ENCODE data around the gene SSR1. TPM values are rescaled to one million over a fixed set of nuclear protein-coding genes. Genes with fewer than 3 reads are reported as not detected.
"Not testable (repeated sequence)": the region's sequence is repeated elsewhere in the genome, so short reads cannot be mapped to it uniquely, and the experiment has no call there.

The SSR1 gene
- 89.3 TPM for polyA plus RNA-seq (2012; ENCODE audit: low read depth, missing spikeins)

DNA sequence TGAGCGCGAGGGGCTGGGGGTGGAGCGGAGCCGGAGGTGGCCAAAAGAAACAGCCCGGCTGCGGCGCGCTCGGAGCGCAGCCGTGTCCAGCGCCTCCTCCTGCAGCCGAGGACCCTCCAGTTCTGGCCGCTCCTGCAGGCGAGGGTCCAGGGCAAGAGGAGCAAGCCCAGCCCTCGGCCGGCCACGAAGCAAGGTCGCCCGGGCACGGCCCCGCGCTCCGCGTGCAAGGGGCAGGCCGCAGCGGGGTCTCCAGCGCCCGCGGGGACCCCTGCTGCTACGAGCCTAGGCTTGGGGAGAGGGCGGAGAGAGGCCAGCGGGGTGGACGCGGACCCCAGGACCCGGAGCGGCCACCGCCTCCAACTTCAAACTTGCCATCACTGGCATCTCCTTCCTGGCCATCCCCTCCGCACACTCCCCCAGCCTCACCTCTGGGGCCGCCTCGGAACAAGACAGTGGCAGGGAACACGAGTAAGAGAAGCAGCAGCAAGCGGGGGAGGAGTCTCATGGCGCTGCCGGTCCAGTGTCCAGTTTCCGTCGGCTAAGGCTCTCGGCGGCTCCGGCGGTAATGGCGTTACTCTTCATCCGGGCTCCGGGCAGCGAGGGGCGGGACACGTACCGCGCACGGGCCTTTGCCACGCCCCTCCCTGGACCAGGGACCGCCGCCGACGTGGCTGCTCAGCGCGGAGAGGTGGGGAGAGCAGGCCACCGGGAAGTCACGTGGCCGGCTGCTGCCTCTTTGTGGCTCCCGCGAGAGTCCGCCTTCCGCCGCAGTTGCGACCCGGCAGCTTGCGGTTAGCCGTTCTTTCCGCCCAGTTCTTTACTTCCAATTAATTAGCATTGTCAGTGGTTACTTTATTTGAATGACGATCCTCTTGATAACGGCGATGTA, at the start of gene SSR1:
Gene SSR1, minus strand, starts transcription at position 584 of the 889 bp plus-strand sequence. Its CDS starts 79 bp downstream, at position 505.
- FAIRE-seq (peak; percentile 95), DNase-seq (ENCODE audit: insufficient read length, low spot score) (peak; percentile 98)
- TF ChIP-seq POLR2A (IDR thresholded peaks at IDR 0.05; ENCODE audit: low read depth, low read length) (peak; percentile 88), SPI1 (IDR thresholded peaks at IDR 0.05; ENCODE audit: low read depth, low read length) (no peak), TAF1 (IDR thresholded peaks at IDR 0.05; ENCODE audit: low read depth, low read length) (peak; percentile 90), PAX5 (IDR thresholded peaks at IDR 0.05; ENCODE audit: insufficient read depth, low read length, severe bottlenecking) (peak; percentile 74), POLR2AphosphoS5 (IDR thresholded peaks at IDR 0.05; ENCODE audit: low read depth, low read length) (peak; percentile 92), POU2F2 (IDR thresholded peaks at IDR 0.05; ENCODE audit: low read depth, low read length) (peak; percentile 55)

DNA sequence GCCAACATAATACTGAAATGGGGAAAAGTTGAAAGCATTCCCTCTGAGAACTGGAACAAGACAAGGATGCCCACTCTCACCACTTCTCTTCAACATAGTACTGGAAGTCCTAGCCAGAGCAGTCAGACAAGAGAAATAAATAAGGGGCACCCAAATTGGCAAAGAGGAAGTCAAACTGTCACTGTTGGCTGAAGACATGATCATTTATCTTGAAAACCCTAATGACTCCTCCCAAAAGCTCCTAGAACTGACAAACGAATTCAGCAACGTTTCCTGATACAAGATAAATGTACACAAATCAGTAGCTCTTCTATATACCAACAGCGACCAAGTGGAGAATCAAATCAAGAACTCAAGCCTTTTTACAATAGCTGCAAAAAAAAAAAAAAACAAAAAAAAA, 38.9 kb upstream of the SSR1 start:
- not testable (repeated sequence) for FAIRE-seq; DNase-seq (ENCODE audit: insufficient read length, low spot score)

DNA sequence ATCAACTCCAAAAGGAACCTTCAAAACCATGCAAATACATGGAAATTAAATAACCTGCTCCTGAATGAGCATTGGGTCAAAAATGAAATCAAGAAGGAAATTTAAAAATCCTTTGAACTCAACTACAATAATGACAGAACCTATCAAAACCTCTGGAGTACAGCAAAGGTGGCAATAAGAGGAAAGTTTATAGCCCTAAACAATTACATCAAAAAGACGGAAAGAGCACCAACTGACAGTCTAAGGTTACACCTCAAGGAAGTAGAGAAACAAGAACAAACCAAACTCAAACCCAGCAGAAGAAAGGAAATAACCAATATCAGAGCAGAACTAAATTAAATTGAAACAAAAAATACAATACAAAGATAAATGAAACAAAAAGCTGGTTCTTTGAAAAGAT, 37.6 kb upstream of the SSR1 start:
- FAIRE-seq; DNase-seq (ENCODE audit: insufficient read length, low spot score): not testable (repeated sequence)

DNA sequence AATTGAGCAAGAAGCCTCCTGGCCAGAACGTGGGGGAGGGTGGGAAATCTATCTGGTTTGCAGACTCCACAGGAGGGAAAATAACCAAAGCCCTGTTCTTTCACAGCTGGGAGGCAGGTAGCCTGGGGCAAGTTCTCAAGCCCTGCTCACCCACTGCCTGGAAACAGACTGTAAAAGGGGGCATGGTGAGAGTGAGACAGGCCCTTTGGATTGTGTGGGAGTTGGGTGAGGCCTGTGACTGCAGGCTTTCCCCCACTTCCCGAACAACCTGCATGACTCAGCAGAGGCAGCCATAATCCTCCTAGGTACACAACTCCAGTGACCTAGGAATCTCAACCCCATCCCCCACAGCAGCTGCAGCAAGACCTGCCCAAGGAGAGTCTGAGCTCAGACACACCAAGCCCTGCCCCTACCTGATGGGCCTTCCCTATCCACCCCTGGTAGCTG, 34.6 kb upstream of the SSR1 start:
- FAIRE-seq; DNase-seq (ENCODE audit: insufficient read length, low spot score): not testable (repeated sequence)

DNA sequence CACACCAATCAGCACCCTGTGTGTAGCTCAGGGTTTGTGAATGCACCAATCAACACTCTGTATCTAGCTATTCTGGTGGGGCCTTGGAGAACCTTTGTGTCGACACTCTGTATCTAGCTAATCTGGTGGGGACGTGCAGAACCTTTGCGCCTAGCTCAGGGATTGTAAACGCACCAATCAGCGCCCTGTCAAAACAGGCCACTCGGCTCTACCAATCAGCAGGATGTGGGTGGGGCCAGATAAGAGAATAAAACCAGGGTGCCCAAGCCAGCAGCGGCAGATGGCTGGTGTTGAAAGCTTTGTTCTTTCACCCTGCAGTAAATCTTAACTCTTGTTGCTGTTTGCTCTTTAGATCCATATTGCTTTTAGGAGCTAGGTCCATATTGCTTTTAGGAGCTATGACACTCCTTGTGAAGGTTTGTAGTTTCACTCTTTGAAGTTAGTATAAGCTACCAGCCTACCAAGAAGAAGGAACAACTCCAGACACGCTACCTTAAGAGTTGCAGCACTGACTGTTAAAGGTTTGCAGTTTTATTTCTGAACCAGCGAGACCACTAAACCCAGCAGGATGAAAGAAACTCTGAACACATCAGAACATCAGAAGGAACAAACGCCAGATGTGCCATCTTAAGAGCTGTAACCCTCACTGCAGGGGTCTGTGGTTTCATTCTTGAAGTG, 31.9 kb upstream of the SSR1 start:
- not testable (repeated sequence) for DNase-seq (ENCODE audit: insufficient read length, low spot score); FAIRE-seq

- TF ChIP-seq TAF1 (IDR thresholded peaks at IDR 0.05; ENCODE audit: low read depth, low read length) (no peak), SPI1 (IDR thresholded peaks at IDR 0.05; ENCODE audit: low read depth, low read length) (no peak), POU2F2 (IDR thresholded peaks at IDR 0.05; ENCODE audit: low read depth, low read length) (no peak), PAX5 (IDR thresholded peaks at IDR 0.05; ENCODE audit: insufficient read depth, low read length, severe bottlenecking) (no peak), POLR2A (IDR thresholded peaks at IDR 0.05; ENCODE audit: low read depth, low read length) (no peak), POLR2AphosphoS5 (IDR thresholded peaks at IDR 0.05; ENCODE audit: low read depth, low read length) (no peak)
- DNase-seq (ENCODE audit: insufficient read length, low spot score) (no peak), FAIRE-seq (no peak)
These were observed 30.8 kb upstream of the SSR1 start for GRCh38 chr6:7343546-7344475.

DNA sequence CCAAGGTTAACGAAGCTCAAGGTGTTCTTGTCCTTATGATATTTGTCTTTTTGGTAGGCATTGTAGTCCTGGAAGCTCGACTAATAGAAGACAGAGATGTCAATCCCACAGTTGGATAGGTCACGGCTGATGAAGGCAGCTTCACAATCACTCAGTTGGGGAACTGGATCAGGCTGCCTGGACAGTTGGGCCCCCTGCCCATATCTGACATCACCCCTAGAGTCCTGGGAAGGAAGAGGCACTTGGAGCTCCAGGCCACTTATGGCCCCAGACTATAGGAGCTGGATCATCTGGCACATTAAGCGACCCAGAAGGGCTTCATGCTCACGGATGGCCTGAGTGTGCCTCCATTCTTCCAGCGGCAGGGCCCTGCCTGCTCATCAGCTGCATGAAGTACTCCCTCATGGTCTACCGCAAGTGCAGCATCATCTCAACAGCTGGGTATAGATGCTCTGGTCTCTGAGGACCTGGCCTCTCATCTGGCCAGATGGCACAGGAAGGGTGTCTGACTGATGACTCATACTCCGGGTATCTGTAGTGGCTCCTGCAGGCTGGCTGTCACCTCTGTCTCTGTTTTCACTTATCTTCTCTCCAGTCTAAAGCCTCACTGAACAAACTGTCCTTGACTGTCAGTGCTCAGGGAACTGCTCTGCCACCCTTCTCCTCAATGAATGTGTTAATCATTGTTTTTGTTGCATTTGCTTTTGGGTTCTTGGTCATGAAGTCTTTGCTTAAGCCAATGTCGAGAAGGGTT, 29.2 kb upstream of the SSR1 start:
- no peak for DNase-seq (ENCODE audit: insufficient read length, low spot score)
- FAIRE-seq = no peak
- TF ChIP-seq PAX5 (IDR thresholded peaks at IDR 0.05; ENCODE audit: insufficient read depth, low read length, severe bottlenecking) = no peak

DNA sequence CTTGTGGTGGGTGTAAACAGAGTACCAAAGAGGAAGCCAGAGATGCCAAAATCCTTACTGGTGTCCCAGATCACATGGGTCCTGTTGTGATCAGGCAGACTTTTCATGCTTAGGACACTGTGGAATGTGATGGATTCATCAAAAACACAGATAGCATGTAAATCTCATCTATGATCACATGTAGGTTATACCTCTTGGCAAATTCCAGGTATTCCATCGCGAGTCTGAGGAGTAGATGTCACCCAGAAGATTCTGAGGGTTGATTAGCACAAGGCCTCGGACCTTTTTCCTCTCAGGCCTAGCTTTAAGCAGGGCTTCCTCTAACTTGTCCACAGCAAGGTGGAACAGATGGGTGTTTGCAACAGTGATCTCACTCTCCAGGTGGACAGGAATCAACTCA, 28.3 kb upstream of the SSR1 start:
- FAIRE-seq (no peak), DNase-seq (ENCODE audit: insufficient read length, low spot score) (no peak)
- no peak for TF ChIP-seq PAX5 (IDR thresholded peaks at IDR 0.05; ENCODE audit: insufficient read depth, low read length, severe bottlenecking)
- TF ChIP-seq POLR2A (IDR thresholded peaks at IDR 0.05; ENCODE audit: low read depth, low read length) = no peak
- no peak for TF ChIP-seq POU2F2 (IDR thresholded peaks at IDR 0.05; ENCODE audit: low read depth, low read length)
- TF ChIP-seq SPI1 (IDR thresholded peaks at IDR 0.05; ENCODE audit: low read depth, low read length) = no peak
- no peak for TF ChIP-seq POLR2AphosphoS5 (IDR thresholded peaks at IDR 0.05; ENCODE audit: low read depth, low read length)
- TF ChIP-seq TAF1 (IDR thresholded peaks at IDR 0.05; ENCODE audit: low read depth, low read length) = no peak

- not testable (repeated sequence) for DNase-seq (ENCODE audit: insufficient read length, low spot score)
- peak; percentile 78 for FAIRE-seq
These were observed 26.2 kb upstream of the SSR1 start for GRCh38 chr6:7339007-7339732.

DNA sequence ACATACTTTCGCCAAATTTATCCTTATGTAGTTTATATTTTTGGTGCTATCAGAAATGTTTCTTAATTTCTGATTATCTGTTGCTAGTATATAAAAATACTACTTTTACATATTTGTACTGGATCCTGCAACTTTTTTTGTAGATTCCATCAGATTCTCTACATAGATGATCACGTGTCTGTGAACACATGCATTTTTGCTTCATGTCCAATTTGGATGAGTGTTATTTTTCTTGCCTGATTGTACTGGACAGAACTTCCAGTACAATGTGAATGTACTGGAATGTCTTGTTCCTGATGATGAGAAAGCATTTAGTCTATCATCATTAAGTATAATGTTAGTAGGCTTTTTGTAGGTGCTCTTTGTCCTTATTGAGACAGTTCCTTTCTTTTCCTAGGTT, 25.0 kb upstream of the SSR1 start:
- TF ChIP-seq PAX5 (IDR thresholded peaks at IDR 0.05; ENCODE audit: insufficient read depth, low read length, severe bottlenecking) = no peak
- TF ChIP-seq SPI1 (IDR thresholded peaks at IDR 0.05; ENCODE audit: low read depth, low read length) = no peak
- no peak for TF ChIP-seq POLR2AphosphoS5 (IDR thresholded peaks at IDR 0.05; ENCODE audit: low read depth, low read length)
- TF ChIP-seq TAF1 (IDR thresholded peaks at IDR 0.05; ENCODE audit: low read depth, low read length) = no peak
- no peak for TF ChIP-seq POLR2A (IDR thresholded peaks at IDR 0.05; ENCODE audit: low read depth, low read length)
- TF ChIP-seq POU2F2 (IDR thresholded peaks at IDR 0.05; ENCODE audit: low read depth, low read length) = no peak
- no peak for FAIRE-seq

More for the DNA sequence above, 25.0 kb upstream of the SSR1 start:
- DNase-seq (ENCODE audit: insufficient read length, low spot score) = no peak

Data from GM12891 (cell line).